ENCODE results near the gene TVP23B.
"Not testable (repeated sequence)": the region's sequence is repeated elsewhere in the genome, so short reads cannot be mapped to it uniquely, and the experiment has no call there.

TVP23B gene

DNA sequence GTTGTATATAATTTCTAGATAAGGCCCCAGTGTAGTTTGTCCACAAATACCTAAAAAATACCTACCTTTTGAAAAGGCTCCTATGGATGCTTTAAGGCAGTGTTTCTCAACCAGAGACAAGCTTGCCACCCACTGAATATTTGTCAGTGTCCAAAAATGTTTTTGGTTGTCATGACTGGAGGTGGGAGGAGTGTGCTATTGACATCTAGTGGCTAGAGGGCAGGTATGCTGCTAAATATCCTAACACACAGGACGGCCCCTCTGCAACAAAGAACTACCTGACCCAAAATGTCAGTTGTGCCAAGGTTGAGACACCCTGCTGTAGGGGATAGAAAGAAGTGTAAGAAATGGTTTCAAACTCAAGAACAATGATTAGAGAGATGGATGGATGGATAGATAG is 10.4 kb downstream of the TVP23B start:
- not testable (repeated sequence) for DNase-seq (ENCODE audit: low spot score)

DNA sequence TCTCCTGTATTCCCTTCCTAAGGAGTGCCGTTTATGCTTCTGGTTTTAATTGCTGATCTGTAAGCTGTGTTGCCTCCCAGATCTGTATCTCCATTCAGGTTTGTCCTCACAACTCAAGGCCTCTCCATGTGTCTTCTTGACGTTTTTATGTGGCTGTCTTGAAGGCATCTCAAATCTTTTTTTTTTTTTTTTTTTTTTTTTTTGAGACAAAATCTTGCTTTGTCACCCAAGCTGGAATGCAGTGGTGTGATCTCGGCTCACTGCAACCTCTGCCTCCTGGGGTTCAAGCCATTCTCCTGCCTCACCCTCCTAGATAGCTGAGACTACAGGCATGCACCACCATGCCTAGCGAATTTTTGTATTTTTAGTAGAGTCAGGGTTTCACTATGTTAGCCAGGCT is 13.9 kb downstream of the TVP23B start:
- not testable (repeated sequence) for DNase-seq (ENCODE audit: low spot score)

DNA sequence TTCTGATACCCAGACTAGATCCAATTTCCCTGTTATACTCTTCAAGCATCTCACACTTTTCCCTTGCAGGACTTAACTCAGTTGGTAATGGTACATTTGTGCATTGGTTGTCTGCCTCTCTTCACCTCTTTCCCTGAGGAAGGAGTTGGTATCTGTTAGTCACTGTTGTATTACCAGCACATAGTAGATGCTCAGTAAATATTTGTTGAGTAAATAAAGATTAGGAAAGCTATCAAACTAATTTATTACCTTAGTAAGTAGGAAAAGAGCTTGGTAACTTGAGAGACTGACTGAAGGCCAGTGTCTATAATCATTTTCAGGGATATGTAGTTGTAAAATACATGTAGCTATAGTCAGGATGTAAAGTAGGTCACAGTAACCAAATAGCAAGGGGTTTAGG is 15.9 kb downstream of the TVP23B start:
- DNase-seq (ENCODE audit: low spot score): not testable (repeated sequence)

DNA sequence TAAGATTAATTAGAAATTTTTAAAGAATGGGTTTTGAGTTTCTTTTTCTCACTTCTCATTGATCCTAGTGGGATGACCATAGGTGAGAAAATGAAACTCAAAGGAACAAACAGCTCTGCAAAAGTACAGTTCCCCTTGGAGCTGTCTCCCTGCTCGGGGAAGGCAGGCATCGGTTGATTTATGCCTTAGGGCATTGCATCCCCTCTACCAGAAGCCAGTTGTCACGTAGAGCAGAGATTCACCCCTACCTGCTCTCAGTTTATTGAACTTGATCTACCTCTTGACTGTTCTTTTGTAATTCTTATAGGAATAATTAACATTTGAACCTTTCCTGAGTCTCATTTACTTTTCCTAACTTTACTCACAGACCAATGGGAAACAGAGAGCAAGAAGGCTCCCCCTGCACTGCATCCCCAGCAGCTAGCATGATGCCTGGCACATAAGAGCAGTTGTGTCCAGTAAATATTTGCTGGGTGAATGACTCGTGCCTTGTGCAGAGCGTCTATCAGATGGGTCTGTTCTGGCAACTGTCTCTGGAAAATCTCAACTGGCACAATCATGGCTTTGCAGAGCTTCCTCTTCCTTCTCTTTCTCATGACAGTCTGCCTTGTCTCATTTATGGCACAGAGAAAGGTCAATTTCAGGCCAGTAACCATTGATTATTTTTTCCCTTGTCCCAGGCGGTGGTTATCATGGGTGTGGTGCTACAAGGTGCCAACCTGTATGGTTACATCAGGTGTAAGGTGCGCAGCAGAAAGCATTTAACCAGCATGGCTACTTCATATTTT is 22.7 kb downstream of the TVP23B start:
- DNase-seq (ENCODE audit: low spot score): not testable (repeated sequence)

DNA sequence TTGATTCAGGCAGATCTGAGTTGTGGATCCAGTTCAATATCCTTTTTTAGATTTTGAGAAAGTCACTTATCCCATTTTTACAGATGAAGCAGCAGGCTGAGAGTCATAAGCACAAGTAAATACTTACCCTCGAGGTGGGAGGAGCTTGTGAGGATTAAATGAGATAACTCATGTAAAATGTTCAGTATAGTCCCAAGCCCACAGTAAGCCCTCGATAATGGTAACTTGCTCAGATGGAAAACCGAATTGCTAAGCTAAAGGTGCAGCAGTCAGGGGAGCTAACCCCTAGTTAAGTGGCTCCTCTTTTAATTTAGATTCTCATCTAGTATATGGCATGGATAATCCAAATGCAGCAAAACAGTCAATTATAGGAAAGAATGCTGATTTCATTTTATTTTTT is 34.9 kb downstream of the TVP23B start:
- DNase-seq (ENCODE audit: low spot score): not testable (repeated sequence)

DNA sequence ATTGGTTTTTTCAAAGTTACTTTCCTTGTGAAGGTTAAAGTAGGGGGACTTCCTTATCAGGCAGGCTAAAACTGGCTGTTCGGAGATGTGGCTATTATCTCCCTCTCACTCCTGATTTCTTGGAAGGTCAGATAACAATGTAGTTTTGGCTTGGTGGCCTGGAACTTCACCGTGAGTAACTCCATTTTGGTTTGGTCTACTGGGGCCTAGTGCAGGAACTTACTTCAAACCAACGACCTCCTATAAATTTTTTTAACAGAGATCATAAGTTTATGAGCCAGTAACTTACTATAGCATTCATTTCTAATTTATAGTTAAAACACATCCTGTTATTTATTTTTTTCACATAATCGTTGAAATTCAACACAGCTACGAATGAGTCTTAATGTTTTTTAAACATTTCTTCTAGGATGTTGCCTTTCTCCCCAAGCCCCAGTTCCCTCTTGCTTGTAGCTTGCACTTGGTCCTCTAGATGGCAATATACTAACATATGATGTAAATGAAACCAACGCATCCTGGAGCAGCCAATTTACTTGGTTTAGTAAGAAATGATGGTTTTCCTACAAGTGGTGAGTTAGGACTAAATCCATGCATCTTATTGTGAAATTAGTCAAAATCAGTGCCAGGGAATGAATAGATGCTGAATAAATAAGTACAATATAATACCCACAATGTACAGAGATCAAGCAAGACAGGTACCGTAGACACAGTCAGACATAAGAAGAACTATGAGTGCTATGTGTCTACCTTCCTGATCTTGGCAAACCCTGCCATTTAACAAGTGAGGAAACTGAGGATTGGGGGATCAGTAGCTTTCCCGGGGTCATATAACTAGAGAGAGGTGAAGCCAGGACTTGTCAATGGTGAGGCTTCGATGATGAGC is 35.7 kb downstream of the TVP23B start:
- DNase-seq (ENCODE audit: low spot score): peak; percentile 1

DNA sequence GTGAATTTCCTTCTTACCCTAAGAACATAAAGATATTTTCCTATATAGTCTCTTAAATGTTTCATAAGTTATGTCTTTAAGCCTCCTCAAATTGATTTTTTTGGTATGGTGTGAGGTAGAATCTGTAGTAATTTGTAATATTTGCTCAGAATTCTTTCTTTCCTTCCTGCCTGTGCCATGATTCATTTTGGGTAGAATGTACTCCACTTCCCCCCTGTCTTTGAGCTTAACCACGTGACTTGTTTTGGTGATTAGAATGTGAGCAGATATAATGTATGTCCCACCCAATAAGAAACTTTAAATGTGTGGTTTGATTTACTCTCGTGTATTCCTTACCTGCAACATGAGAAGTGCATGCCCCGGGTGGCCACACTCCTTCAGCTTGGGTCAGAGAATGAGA is 40.4 kb downstream of the TVP23B start:
- DNase-seq (ENCODE audit: low spot score): not testable (repeated sequence)

DNA sequence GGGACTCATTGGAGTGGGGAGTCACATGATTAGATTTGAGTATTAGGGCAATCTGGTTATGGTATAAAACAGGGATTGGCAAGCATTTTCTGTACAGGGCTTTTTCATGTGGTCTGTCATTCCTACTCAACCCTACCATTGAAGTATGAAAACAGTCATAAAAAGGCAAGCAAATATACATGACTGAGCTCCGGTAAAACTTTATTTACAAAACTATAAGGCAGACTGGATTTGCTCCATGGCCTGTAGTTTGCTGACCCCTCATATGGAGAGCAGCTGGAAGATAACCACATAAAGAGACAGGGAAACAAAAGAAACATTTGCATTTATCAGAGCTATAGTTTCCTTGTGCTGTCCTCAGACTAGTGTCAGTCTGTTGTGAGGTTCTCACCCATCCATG is 46.6 kb downstream of the TVP23B start:
- not testable (repeated sequence) for DNase-seq (ENCODE audit: low spot score)

DNA sequence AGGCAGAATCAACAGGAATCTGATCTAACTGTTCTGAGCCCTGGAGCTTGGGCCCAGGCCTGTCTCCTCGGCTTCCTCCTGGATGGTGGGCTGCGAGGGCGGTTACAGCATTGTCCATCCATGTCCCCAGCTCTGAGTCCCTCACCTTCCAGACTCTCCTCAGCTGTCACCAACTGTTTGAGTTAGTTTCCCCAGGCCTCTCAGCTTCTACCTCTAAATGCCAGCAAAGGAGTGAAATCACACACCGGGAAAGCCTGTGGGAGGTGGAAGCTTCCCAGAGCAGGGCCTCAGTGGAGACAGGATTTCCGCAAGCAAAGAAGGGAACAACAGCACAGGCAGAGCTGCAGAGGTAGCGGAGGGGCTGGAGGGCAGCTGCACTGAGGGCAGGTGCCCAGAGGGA is 67.5 kb downstream of the TVP23B start:
- no peak for DNase-seq (ENCODE audit: low spot score)

DNA sequence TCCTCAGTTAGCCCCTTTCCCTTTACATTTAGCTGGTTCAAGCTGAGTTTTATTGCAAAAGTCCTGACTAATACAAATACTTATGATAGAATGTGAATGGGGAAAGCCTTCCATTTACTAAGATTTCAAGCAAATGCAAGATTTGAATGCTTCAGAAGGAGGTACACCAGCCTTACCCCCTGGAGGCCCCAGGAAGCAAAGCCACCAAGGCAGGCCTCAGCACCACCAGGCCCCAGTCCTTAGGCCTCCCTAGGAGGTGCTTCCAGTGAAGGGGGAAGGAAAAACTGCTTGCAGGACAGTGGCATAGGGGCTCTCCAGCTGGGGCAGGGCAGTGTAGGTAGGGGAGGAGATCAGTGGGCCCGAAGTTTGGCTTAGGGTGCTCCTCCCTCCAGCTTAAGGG is 69.7 kb downstream of the TVP23B start:
- no peak for DNase-seq (ENCODE audit: low spot score)

DNA sequence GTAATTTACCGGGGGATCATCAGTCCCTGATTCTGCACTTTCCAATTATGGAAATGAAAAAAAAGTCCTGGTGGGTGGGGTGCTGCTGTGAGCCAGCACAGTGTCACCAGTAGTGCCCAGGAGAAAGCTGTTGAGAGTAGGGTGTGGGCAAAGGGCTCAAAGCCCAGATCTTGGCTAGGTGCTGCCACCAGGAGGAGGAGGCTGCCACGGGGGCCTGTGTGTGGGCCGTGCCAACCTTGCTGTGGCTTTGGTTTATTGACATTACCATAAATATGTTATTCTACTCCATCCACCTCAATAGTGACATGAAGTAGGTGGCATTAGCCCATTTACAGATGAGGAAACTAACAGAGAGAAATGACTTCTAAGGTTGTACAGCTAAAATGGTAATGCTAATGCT is 70.2 kb downstream of the TVP23B start:
- DNase-seq (ENCODE audit: low spot score): no peak

DNA sequence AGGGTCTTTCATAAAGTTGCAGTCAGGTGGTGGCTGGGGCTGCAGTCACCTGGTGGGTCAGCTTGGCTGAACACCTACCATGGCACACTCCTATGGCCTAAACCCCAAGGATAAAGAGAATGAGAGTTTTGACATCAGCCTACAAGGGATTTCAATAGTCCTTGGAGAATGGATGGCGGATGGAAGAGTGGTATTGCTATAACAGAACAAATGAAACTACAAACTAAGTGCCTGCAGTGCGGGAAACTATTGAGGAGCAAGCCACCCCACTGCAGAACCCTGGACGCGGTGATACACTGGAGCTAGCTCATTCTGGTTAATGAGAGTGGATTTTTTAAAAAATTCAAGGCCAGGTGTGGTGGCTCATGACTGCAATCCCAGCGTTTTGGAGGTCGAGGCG is 74.0 kb downstream of the TVP23B start:
- no peak for DNase-seq (ENCODE audit: low spot score)

DNA sequence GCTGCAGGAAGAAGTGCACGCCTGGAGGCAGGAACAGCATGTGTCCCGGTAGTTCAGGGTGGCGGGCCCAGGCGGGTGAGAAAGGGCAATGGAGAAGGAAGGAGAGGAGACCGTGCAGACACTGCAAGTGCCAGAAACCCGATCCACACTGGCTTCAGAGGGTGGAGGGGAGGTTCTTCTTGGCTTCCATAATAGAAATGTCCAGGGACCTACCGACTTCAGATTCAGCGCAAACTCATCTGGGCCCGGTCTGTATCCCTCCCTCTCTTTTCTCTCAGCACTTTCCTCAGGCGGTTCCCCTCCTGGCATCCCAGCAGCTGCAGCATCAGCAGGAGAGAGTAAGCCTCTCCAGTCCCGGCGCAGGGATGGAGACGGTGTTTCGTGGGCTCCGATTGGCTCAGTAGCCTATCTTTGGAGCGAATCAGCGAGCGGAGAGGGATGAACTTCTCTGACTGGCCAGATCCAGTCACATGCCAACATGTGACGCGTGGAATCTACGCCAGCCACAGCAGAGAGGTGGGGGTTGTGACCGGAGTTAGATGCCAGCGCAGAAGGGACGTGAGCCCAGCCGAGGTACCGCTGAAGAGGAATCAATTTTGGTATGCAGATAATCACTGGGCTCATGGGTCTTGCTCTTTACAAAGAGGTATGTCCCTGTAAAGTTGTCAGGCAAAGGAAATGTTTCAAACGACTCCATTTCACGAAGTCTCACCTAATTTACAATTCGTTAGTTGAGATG is 75.0 kb downstream of the TVP23B start:
- DNase-seq (ENCODE audit: low spot score): peak; percentile 88

All from COLO829 (cell line).